HEK293T (cell line): ENCODE data around the gene HEG1.

Source experiments
- FOXA1 ChIP-seq: fragments of 450-650 bp; IDR thresholded peaks from 2 replicates; pipeline ENCODE4 v1.6.1; 2016; ENCODE audit warnings: mild to moderate bottlenecking
- FOXK2 ChIP-seq: fragments of 450-650 bp; IDR thresholded peaks from 2 replicates; pipeline ENCODE4 v1.6.1; 2016; ENCODE audit warnings: mild to moderate bottlenecking
- FOXM1 ChIP-seq: fragments of 450-650 bp; IDR thresholded peaks from 2 replicates; pipeline ENCODE4 v1.6.1; 2017; ENCODE audit warnings: mild to moderate bottlenecking, borderline replicate concordance
- HDGF ChIP-seq: fragments of 450-650 bp; IDR thresholded peaks from 2 replicates; pipeline ENCODE4 v1.6.1; 2017; ENCODE audit warnings: antibody characterized with exemption, borderline replicate concordance
- NFRKB ChIP-seq: fragments of 450-650 bp; IDR thresholded peaks from 2 replicates; pipeline ENCODE4 v1.6.1; 2016; ENCODE audit warnings: mild to moderate bottlenecking, moderate library complexity
- PKNOX1 ChIP-seq: fragments of 450-650 bp; IDR thresholded peaks from 2 replicates; pipeline ENCODE4 v1.6.1; 2016
- SUZ12 ChIP-seq: fragments of 450-650 bp; IDR thresholded peaks from 2 replicates; pipeline ENCODE4 v1.6.1; 2016; ENCODE audit warnings: mild to moderate bottlenecking

GRCh38 chr3:124995460-124995994, 60.3 kb downstream of the HEG1 start:
- TF ChIP-seq PKNOX1 (no peak), HDGF (no peak), FOXA1 (no peak), FOXK2 (no peak), NFRKB (no peak), FOXM1 (no peak), SUZ12 (no peak)
